ENCODE data around the gene RASL10B.
"Not testable (repeated sequence)": the region's sequence is repeated elsewhere in the genome, so short reads cannot be mapped to it uniquely, and the experiment has no call there.

RASL10B gene

GRCh38 chr17:35731239-35731916, at the start of gene RASL10B:
Gene RASL10B, plus strand, starts transcription at chr17:35731639. Its CDS starts 3,546 bp downstream, at chr17:35735185.
- Mint-ChIP-seq H3K36me3 (peaks cover 5% of the 10 kb centered on the region), H3K27me3 (no peaks in the 10 kb centered on the region), H3K27ac (peak within 1 kb of the TSS; percentile 58), H3K4me3 (peak within 1 kb of the TSS; percentile 87), H3K9me3 (ENCODE audit: low read depth) (no peaks in the 10 kb centered on the region), H3K4me1 (ENCODE audit: low read depth) (peaks cover 20% of the 10 kb centered on the region)

- Mint-ChIP-seq H3K4me3 (no peak overlapping the region), H3K4me1 (ENCODE audit: low read depth) (peaks cover 6% of the 10 kb centered on the region), H3K27me3 (no peaks in the 10 kb centered on the region), H3K9me3 (ENCODE audit: low read depth) (no peaks in the 10 kb centered on the region), H3K36me3 (peaks cover 28% of the 10 kb centered on the region), H3K27ac (no peak overlapping the region)
Measured at GRCh38 chr17:35683591-35683990, 47.8 kb upstream of the RASL10B start.

- Mint-ChIP-seq H3K36me3 (peaks cover 26% of the 10 kb centered on the region), H3K4me1 (ENCODE audit: low read depth) (peaks cover 3% of the 10 kb centered on the region), H3K9me3 (ENCODE audit: low read depth) (no peaks in the 10 kb centered on the region), H3K27ac (no peak overlapping the region), H3K27me3 (no peaks in the 10 kb centered on the region), H3K4me3 (no peak overlapping the region)
Measured at GRCh38 chr17:35684055-35684802, 47.2 kb upstream of the RASL10B start.

DNA sequence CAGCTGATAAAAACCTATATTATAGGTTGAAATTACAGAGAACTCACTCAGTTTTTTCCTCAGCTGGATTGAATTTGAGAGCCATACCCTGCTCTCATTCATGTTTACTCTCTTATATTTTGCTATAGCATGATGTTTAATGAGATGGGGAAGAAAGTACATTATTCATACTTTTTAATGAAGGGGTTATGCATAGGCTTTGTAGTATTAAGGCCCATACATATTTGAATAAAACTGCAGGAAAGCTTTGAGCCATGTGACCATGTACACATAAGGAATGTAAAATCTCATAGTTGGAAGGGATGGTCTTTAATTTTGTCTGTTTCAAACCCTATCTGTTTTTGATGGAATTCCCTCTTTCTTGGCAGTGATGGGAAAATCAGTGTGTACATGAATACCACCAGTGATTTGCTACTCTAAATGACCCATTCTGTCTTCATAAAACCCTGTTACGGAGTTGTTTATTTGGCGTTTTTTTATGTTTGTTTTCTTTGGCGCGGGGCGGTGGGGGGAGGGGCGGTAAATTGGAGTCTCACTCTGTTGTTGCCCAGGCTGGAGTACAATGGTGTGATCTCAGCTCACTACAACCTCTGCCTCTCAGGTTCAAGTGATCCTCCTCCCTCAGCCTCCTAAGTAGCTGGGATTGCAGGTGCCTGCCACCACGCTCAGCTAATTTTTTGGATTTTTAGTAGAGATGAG, 38.8 kb upstream of the RASL10B start:
- H3K27ac Mint-ChIP-seq = no peak overlapping the region
- no peaks in the 10 kb centered on the region for H3K27me3 Mint-ChIP-seq
- peaks cover 28% of the 10 kb centered on the region for H3K36me3 Mint-ChIP-seq
- no peak overlapping the region for H3K4me3 Mint-ChIP-seq
- H3K9me3 Mint-ChIP-seq (ENCODE audit: low read depth) = no peaks in the 10 kb centered on the region
- H3K4me1 Mint-ChIP-seq (ENCODE audit: low read depth) = no peaks in the 10 kb centered on the region

GRCh38 chr17:35693662-35694061, 37.8 kb upstream of the RASL10B start:
- H3K27ac Mint-ChIP-seq = no peak overlapping the region
- H3K4me3 Mint-ChIP-seq = no peak overlapping the region
- H3K4me1 Mint-ChIP-seq (ENCODE audit: low read depth) = no peaks in the 10 kb centered on the region
- peaks cover 19% of the 10 kb centered on the region for H3K36me3 Mint-ChIP-seq
- no peaks in the 10 kb centered on the region for H3K27me3 Mint-ChIP-seq
- no peaks in the 10 kb centered on the region for H3K9me3 Mint-ChIP-seq (ENCODE audit: low read depth)

- Mint-ChIP-seq H3K4me3 (no peak overlapping the region), H3K9me3 (ENCODE audit: low read depth) (no peaks in the 10 kb centered on the region), H3K27ac (no peak overlapping the region), H3K27me3 (no peaks in the 10 kb centered on the region), H3K36me3 (peaks cover 16% of the 10 kb centered on the region), H3K4me1 (ENCODE audit: low read depth) (no peaks in the 10 kb centered on the region)
Measured at GRCh38 chr17:35694906-35695305, 36.5 kb upstream of the RASL10B start.

DNA sequence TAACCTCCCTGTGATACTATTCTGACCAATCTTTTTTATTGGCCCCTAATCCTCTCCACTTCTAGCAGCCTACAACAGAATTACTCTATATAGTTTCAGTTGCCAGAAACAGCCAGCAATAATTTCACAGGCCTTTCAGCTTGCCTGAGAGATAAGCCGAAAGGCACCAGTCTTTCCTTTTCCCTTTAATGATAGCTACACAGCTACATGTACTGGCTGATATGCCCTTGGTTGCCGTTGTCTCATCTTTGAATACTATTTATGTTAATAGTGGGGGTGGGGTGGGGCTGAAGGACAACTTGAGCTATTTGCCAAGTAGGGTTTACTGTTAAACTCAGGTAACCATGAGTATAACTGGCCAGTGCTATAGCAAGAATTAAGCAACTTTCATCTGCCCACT, 35.8 kb upstream of the RASL10B start:
- no peaks in the 10 kb centered on the region for H3K4me1 Mint-ChIP-seq (ENCODE audit: low read depth)
- H3K4me3 Mint-ChIP-seq = no peak overlapping the region
- H3K36me3 Mint-ChIP-seq = peaks cover 10% of the 10 kb centered on the region
- H3K27ac Mint-ChIP-seq = no peak overlapping the region
- no peaks in the 10 kb centered on the region for H3K27me3 Mint-ChIP-seq
- H3K9me3 Mint-ChIP-seq (ENCODE audit: low read depth) = no peaks in the 10 kb centered on the region

- Mint-ChIP-seq H3K27ac (no peak overlapping the region), H3K9me3 (ENCODE audit: low read depth) (peaks cover 3% of the 10 kb centered on the region), H3K36me3 (peaks cover 16% of the 10 kb centered on the region), H3K4me3 (no peak overlapping the region), H3K27me3 (no peaks in the 10 kb centered on the region), H3K4me1 (ENCODE audit: low read depth) (peaks cover 2% of the 10 kb centered on the region)
Measured at GRCh38 chr17:35698800-35699199, 32.6 kb upstream of the RASL10B start.

GRCh38 chr17:35700150-35700549, 31.3 kb upstream of the RASL10B start:
- Mint-ChIP-seq H3K4me3 (no peak overlapping the region), H3K36me3 (peaks cover 15% of the 10 kb centered on the region)

DNA sequence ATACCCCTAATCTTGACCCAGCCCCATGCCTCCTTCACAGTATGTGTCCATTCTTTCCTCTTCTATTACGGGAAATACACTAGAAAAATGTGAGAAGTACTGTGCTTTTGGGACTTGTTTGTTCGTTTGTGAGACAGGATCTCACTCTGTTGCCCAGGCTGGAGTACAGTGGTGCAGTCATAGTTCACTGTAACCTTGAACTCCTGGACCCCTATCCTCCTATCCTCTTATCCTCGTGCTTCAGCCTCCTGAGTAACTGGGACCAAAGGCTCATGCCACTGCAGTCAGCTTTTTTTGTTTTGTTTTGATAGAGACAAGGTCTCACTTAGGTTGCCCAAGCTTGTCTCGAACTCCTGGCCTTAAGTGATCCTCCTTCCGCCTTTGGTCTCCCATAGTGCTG, 29.9 kb upstream of the RASL10B start:
- H3K9me3 Mint-ChIP-seq (ENCODE audit: low read depth) = peaks cover 3% of the 10 kb centered on the region
- H3K36me3 Mint-ChIP-seq = peaks cover 12% of the 10 kb centered on the region
- peaks cover 6% of the 10 kb centered on the region for H3K4me1 Mint-ChIP-seq (ENCODE audit: low read depth)
- no peak overlapping the region for H3K4me3 Mint-ChIP-seq
- H3K27me3 Mint-ChIP-seq = no peaks in the 10 kb centered on the region
- no peak overlapping the region for H3K27ac Mint-ChIP-seq

More at GRCh38 chr17:35700150-35700549, 31.3 kb upstream of the RASL10B start:
- H3K9me3 Mint-ChIP-seq (ENCODE audit: low read depth) = peaks cover 3% of the 10 kb centered on the region
- no peaks in the 10 kb centered on the region for H3K27me3 Mint-ChIP-seq
- H3K27ac Mint-ChIP-seq = no peak overlapping the region
- peaks cover 4% of the 10 kb centered on the region for H3K4me1 Mint-ChIP-seq (ENCODE audit: low read depth)

- H3K4me1 Mint-ChIP-seq (ENCODE audit: low read depth) = peaks cover 17% of the 10 kb centered on the region
- not testable (repeated sequence) for H3K27ac Mint-ChIP-seq; H3K36me3 Mint-ChIP-seq; H3K4me3 Mint-ChIP-seq; H3K27me3 Mint-ChIP-seq; H3K9me3 Mint-ChIP-seq (ENCODE audit: low read depth)
Measured at GRCh38 chr17:35703308-35703707, 28.1 kb upstream of the RASL10B start.

DNA sequence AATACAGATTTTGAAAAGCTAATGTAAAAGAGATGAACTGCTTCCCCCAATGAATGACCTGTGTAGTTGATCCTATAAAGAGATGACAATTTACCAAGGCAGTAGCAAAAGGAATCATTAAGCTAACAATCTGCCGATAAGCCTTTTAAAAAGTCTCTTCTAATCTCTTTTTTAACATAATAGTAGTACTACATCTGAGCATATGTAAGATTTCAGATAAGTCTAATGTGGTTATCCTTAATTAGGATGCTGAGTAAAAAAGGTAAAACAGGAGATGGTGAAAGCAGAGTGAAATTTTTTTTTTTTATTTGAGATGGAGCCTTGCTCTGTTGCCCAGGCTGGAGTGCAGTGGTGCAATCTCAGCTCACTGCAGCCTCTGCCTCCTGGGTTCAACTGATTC, 26.2 kb upstream of the RASL10B start:
- Mint-ChIP-seq H3K4me3 (no peak overlapping the region), H3K27me3 (no peaks in the 10 kb centered on the region), H3K4me1 (ENCODE audit: low read depth) (peaks cover 28% of the 10 kb centered on the region), H3K27ac (no peak overlapping the region), H3K36me3 (peaks cover 12% of the 10 kb centered on the region), H3K9me3 (ENCODE audit: low read depth) (peaks cover 3% of the 10 kb centered on the region)

DNA sequence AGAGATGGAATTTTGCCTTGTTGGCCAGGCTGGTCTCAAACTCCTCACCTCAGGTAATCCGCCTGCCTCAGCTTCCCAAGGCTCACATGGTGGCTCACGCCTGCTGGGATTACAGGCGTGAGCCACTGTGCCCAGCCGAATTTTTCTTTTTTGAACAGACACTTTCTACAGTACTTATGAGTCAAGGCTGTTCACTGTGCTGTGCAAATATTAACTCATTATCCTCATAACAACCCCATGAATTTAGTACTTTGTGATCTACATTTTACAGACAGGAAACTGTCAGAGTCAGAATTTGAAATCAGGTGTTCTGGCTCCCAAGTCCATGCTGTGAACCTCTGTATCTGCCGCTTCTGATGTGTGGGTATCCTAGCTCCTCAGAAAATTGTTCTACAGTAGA, 25.7 kb upstream of the RASL10B start:
- Mint-ChIP-seq H3K9me3 (ENCODE audit: low read depth) (peaks cover 3% of the 10 kb centered on the region), H3K4me1 (ENCODE audit: low read depth) (peaks cover 28% of the 10 kb centered on the region), H3K27ac (no peak overlapping the region), H3K4me3 (no peak overlapping the region), H3K36me3 (peaks cover 16% of the 10 kb centered on the region), H3K27me3 (no peaks in the 10 kb centered on the region)

DNA sequence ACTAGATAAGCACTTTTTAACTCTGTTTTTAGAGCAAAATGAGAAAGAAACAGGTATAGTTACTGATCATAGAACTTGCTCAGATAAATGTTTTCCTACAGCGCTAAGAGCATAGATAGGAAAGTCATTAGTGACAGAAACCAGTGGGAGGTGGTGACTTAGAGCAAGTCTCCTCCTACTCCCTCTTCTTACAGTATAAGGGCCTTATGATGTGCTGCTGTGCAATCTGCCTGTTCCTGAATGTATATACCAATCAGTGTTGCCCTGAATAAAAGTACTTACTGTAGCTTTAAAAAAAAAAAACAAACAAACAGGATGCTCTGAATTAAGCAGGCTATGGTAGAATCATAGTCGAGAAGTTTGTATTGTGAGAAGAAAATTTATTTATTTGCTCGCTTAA, 23.3 kb upstream of the RASL10B start:
- H3K4me1 Mint-ChIP-seq (ENCODE audit: low read depth) = peaks cover 39% of the 10 kb centered on the region
- peaks cover 12% of the 10 kb centered on the region for H3K36me3 Mint-ChIP-seq
- no peaks in the 10 kb centered on the region for H3K27me3 Mint-ChIP-seq
- no peak overlapping the region for H3K4me3 Mint-ChIP-seq
- H3K27ac Mint-ChIP-seq = no peak overlapping the region
- H3K9me3 Mint-ChIP-seq (ENCODE audit: low read depth) = no peaks in the 10 kb centered on the region

DNA sequence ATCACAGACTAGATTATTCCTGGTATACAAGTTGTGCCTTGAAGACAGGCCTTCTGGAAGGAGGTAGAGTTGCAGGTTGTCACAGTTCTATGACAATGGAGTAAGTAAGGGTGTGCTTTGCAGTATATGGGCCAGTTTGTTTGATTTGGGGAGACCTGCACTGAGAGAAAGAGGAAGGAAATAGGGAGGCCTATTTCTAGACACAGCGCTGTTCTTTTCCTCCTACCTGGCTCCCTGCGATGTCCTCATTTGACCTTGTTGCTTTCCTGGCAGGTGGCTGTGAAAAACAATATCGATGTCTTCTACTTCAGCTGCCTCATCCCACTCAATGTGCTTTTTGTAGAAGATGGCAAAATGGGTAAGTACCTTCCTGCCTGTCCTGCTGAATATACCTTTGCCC, 22.5 kb upstream of the RASL10B start:
- Mint-ChIP-seq H3K4me3 (no peak overlapping the region), H3K36me3 (peaks cover 11% of the 10 kb centered on the region), H3K27ac (no peak overlapping the region), H3K9me3 (ENCODE audit: low read depth) (no peaks in the 10 kb centered on the region), H3K4me1 (ENCODE audit: low read depth) (peaks cover 36% of the 10 kb centered on the region), H3K27me3 (no peaks in the 10 kb centered on the region)

All from activated naive CD8-positive, alpha-beta T cell (primary cell).